HG02759 (cell line): ENCODE results near the gene PGPEP1.
"Not testable (repeated sequence)": the region's sequence is repeated elsewhere in the genome, so short reads cannot be mapped to it uniquely, and the experiment has no call there.

Experiments
- ATAC-seq: cut with Tn5 transposase; IDR thresholded peaks from one replicate; pipeline ENCODE4 v1.9.1; 2021; ENCODE audit warnings: mild to moderate bottlenecking, moderate library complexity; ENCODE audit not compliant: unreplicated experiment

Gene PGPEP1

DNA sequence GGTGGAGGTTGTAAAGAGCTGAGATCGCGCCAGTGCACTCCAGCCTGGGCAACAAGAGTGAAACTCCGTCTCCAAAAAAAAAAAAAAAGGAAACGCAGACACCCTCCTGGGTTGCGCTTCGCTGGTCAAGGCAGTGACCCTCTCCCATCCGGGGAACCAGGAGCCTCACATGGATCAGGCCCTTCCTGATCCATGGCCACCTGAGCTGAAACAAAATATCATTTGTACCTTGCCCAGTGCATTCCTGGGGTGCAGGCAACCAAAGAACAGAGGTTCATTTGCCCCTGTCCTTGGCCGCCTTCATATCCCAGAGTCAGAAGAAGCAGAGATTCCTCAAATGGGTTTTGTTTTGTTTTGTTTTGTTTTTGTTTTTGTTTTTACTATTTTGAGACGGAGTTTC, 9.5 kb upstream of the PGPEP1 start:
- ATAC-seq: no peak

DNA sequence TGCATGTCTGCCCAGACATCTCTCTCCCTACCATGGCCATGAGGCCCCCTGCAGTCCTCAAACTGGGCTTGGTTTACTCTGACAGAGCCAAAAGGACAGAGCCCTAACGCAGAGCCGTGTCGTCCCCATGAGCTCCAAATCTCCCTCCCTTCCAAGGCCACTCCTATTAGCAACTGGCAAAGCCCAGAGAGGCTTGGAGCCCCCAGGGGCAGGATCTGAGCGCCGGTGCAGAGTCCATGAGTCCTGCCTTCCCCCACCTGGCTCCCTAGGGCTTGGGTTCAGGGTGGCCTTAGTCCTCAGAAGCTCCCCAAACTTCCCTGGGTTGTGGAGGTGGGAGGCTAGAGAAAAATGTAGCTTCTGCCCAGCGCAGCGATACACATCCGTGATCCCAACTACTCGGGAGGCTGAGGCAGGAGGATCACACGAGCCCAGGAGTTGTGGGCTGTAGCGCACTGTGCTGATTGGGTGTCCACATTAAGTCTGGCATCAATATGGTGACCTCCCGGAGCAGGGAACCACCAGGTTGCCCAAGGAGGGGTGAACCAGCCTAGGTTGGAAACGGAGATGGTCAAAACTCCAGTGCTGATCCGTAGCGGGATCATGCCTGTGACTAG, 7.4 kb upstream of the PGPEP1 start:
- ATAC-seq: no peak

DNA sequence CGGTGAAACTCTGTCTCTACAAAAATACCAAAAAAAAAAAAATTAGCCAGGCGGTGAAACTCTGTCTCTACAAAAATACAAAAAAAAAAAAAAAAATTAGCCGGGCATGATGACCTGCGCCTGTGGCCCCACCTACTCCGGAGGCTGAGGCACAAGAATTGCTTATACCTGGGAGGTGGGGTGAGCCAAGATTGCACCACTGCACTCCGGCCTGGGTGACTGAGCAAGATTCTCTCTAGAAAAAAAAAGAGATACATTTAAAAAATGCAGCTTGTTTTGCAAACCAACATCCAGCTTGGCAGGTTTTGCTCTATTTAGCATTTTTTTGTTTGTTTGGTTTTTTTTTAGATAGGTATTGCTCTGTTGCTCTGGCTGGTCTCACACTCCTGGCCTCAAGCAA, 6.7 kb upstream of the PGPEP1 start:
- no peak for ATAC-seq

DNA sequence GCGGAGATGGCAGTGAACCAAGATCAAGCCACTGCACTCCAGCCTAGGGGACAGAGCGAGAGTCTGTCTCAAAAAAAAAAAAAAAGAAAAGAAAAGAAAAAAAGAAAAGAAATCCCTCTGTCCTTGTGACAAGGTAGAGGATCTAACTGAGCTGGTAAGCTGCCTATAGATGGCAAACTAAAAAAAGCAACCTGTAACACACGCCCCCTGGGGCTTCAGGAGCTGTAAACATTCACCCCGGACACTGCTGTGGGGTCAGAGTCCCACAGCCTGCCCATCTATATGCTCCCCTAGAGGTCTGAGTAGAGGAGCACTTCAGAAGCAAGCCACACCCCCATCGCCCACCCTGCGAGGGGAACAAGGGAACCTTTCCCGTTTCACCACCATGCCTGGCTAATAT, 4.3 kb upstream of the PGPEP1 start:
- no peak for ATAC-seq

DNA sequence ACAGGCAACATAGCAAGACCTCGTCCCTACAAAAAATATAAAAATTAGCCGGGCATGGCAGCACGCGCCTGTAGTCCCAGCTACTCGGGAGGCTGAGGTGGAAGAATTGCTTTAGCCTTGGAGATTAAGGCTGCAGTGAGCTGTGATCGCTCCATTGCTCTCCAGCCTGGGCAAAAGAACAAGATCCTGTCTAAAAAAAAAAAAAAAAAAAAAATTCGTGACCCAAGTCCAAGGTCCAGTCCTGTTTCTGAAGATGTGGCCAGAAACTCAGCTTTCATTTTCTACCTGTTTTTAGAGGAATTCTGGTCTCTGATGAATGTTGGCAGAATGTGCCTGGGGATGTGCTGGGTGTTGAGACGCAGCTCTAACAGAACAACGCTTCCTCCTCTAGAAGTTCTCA, 1.9 kb upstream of the PGPEP1 start:
- no peak for ATAC-seq

DNA sequence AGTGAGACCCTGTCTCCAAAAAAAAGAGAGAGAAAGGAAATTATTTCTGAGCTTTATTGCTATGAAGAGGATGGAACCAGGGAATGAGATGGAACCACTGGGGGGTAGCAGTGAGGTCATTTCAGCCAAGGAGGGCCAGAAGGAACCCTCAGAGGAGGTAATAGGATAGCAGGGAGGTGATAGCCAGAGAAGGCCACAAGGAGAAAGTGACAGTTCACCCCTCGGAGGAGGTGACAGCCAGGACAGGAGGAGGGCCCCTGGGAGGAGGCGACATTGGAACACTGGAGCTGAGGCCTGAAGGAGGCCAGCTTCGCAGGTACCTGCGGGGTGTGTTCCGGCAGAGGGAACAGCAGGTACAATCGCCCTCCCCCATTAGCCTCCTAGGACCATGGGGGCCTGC, 675 bp upstream of the PGPEP1 start:
- ATAC-seq: no peak

DNA sequence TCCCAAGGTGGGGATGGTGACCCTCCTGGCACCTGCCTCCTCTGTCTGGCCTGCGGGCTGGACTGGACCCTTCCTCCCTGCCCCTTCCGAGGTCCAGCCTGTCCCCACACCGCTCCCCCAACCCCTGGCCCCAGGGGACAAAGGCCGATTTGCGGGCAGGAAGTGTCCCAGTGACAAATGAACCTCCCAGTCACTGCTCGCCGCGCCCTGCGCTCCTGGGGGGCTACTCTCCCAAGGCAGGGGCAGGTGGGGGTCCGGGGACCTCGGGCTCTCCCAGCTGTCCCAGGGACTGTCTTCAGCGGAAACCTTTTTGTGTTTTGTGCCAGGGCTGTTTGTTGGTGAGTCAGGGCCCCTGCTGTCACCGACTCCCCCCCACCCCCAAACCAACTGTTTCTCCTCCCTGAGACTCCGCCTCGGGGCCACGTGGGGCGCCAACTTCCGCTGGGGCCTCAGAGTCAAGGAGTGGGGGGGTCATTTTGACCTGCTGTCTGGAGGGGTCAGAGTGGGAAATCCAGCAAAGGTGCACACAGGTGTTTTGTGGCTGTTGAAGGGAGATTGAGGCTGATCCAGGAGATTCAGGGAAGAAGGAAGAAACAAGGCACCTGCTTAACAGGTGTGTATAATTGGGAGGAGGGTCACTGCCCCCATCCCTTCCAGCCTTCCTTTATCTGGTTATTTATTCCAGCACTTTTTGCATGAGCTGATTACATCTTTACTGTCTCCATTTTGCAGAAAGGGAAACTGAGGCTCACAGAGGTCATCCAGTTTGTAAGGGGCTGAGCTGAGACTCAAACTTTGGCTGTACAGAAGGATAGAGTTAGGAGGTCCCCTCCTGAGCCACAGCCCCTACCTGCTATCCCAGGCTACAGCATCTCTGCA, 831 bp downstream of the PGPEP1 start:
- peak; percentile 64 for ATAC-seq

DNA sequence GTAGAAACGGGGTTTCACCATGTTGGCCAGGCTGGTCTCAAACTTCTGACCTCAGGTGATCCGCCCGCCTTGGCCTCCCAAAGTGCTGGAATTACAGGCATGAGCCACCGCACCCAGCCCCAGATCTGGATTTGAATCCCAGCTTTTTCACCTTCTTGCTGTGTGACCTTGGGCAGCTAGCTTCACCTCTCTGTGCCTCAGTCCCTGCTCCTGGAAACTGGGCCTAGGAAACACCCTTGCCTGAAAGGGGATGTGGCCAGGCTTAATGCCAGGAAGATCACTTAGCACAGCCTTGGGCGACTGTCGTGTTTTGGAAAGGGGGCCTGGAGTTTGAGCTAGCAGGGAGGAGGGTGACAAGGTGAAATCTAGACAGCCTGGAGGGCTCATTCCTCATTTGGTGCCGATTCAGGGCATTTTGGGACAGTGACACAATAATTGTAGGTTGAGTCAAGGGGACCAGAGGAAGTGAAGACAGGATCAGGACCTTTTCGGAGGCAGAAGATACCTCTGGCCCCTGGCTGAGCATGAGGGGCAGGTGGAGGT, 1.8 kb downstream of the PGPEP1 start:
- no peak for ATAC-seq

DNA sequence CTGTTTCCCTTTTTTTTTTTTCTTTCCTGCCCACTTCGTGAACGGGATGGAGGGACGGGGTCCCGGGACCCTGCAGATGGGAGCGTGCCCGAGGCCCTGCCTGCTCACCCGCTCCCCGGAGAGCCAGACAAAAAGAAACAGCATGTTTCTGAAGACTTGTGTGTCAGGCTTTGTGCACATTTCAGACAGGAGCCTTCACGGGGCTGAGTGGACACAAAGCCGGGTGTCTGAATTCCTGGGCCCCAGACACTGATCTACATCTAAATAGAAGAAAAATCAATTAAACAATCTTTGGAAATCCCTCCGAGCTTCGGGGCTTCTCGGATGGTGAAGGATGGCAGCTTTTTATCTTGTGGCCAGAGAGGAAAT, 4.2 kb downstream of the PGPEP1 start:
- ATAC-seq: no peak

DNA sequence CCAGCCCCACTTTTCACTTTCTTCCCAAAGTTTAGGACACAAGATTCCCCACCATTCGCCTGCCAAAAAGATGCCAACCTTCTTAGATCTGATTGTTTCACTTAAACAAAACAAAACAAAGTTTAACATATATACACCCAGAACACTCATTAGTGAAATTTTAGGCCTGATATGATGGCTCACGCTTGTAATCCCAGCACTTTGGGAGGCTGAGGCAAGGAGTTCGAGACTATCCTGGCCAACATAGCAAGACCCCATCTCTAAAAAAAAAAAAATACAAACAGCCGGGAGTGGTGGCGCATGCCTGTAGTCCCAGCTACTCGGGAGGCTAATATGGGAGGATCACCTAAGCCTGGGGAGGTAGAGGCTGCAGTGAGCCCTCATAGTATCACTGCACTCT, 4.9 kb downstream of the PGPEP1 start:
- ATAC-seq: no peak

DNA sequence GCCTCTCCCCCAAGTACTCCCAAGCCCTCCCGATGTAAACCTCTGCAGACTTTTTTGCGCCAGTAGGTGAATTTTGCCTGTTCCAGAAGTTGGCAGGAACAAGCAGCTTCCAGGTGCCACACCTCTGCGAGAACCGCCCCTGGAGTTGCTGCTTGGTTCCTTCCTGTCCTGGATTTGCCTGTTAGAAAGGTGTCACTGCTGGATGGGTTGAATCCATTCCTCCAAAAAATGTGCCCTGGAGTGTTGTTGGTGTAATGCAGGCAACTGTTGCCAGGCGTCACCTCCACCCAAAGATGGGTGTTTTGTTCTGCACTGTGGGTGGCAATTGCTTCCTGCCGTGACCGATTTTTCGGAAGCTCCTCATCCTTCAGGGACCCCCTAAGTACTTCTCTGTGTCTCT, 5.7 kb downstream of the PGPEP1 start:
- ATAC-seq: no peak

DNA sequence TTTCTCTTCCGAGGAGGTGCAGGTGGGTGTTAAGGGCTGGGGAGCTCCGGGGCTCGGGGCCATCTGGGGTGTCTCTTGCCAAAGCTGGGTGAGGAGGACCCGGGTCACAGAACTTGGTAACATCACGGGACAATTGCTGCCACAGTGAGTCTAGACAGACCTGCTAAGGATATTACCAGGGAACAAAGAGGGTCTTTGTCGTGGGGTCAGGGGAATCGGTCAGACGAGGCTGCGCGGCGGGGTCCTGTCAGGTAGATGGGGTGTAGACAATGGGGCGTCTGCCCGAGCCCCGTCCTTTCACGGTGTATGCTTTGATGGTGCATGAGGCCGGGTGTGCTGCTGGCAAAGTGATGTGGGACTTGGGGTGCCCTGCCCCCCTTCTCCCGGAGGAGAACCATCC, 7.8 kb downstream of the PGPEP1 start:
- no peak for ATAC-seq

DNA sequence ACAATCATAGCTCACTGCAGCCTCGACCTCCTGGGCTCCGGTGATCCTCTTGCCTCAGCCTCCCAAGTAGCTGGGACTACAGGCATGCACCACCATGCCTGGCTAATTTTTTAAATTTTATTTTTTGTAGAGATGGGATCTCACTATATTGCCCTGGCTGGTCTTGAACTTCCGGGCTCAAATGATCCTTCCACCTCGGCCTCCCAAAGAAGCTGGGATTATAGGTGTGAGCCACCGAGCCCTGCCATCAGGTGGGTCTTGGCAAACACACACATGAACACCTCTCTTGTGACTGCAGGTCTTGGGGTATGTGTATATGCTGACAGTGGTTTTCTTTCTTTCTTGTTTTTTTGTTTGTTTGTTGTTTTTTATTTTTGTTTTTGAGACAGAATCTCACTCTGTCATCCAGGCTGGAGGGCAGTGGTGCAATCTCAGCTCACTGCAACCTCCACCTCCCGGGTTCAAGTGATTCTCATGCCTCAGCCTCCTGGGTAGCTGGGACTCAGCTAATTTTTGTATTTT, 8.5 kb downstream of the PGPEP1 start:
- ATAC-seq: not testable (repeated sequence)

DNA sequence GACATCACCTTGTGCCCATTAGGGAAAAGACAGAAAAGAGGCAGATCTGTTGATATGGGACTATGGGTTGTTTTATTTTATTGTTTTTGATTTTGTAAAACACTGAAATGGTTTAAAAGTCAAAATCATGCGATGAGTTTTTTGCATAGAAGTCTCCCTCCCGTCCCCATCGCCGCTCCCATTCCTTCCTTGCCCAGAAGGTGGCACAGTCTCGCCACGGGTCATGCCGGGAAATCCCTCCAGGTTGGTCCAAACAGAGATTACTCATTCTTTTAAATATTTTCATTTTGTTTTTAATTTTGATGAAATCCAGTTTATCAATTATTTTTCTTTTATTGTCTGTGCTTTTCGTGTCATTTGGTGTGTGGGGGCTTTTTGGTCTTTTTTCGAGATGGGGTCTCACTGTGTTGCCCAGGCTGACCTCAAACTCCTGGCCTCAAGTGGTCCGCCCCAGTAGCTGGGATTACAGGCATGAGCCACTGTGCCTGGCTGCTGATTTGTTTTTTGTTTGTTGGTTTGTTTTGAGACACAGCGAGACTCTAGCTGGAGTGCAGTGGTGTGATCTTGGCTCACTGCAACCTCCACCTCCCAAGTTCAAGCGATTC, 9.2 kb downstream of the PGPEP1 start:
- no peak for ATAC-seq

DNA sequence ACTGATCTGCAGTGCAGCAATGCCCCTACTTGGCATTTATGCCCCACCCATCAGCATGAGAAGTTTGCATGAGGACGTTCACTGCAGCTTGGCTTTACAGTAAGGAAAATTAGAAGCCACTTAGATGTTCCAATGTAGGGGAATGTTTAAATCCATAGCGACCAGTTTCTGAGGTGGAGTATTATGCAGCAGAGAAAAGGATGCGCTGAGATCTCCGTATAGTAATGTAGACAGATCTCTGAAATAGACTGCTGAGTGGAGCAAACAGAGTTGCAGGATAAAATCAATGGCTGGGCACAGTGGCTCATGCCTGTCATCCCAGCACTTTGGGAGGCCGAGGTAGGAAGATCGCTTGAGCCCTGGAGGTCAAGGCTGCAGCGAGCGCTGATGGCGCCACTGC, 10.1 kb downstream of the PGPEP1 start:
- no peak for ATAC-seq

DNA sequence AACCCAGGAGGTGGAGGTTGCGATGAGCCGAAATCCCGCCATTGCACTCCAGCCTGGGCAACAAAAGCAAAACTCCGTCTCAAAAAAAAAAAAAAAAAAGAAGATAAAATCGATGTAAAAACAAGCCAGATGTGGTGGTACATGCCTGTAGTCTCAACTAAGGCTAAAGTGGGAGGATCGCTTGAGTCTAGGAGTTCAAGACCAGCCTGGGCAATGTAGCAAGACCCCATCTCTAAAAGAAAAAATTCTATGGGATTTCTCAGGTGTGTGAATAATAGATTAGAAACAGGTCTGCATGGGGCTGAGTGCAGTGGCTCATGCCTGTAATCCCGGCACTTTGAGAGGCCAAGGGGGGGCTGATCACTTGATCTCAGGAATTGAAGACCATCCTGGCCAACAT, 11.1 kb downstream of the PGPEP1 start:
- ATAC-seq: no peak

DNA sequence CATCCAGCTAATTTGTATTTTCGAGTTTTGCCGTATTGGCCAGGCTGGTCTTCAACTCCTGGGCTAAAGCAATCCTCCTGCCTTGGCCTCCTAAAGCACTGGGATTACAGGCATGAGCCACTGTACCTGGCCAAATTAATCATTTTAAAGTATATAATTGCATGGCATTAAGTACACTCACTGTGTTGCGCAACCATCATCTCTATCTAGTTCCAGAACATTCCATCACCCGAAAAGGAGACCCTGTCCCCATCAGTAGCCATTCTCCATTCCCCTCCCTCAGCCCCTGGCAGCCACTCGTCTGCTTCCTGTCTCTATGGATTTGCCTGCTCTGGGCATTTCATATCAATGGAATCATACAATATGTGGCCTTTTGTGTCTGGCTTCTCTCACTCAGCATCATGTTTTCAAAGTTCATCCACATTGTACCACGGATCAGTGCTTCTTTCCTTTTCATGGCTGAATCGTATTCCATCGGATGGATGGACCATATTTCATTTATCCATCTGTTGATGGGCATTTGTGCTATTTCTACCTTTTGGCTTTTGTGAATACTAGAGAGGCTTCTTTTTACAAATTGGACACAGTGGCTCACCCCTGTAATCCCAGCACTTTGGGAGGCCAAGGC, 13.1 kb downstream of the PGPEP1 start:
- ATAC-seq: no peak

DNA sequence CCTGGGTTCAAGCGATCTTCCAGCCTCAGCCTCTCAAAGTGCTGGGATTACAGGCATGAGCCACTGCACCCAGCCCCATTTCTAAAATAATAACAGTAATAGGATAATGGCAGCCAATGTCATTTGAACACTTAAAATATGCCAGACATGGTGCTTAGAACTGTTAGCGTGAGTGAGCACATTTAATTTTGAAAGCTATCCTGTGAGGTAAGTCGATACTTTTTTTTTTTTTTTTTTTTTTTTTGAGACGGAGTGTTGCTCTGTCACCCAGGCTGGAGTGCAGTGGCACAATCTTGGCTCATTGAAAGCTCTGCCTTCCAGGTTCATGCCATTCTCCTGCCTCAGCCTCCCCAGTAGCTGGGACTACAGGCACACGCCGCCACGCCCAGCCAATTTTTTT, 14.3 kb downstream of the PGPEP1 start:
- ATAC-seq: not testable (repeated sequence)

DNA sequence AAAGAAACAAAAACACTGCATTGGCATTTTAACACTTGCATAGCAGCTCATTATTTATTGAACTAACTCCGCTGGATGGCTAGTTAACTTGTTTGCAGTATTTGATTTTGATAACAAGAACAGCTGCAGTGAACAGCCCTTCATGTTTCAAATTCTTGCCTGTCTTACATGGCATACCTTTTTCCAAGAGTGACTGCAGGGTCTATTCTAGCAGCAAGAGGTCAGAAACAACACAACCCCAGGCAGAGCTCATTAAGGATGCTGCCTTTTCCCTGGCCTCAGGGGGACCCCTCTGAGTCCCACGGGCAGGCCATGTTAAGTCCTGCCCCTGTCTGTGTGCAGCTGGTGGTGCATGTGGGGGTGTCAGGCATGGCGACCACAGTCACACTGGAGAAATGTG, 16.6 kb downstream of the PGPEP1 start:
- ATAC-seq: no peak

DNA sequence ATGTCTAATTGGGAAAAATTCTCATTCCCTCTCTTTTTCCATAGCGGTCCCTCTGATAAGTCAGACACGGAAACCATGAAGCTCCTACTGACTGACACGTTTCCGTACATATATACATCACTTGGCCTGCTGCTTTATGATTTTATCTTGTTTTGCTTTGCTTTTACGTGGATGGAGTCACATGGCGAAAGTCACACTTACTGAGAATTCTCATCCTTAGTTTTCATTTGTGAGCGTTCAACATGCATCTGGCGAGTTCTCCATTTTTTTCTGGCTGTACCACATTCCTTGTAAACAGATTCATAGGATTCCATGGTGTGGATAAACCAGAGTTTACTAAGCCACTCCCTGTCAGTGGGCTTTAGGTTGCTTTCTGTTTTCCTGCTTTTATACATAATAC, 21.2 kb downstream of the PGPEP1 start:
- no peak for ATAC-seq

DNA sequence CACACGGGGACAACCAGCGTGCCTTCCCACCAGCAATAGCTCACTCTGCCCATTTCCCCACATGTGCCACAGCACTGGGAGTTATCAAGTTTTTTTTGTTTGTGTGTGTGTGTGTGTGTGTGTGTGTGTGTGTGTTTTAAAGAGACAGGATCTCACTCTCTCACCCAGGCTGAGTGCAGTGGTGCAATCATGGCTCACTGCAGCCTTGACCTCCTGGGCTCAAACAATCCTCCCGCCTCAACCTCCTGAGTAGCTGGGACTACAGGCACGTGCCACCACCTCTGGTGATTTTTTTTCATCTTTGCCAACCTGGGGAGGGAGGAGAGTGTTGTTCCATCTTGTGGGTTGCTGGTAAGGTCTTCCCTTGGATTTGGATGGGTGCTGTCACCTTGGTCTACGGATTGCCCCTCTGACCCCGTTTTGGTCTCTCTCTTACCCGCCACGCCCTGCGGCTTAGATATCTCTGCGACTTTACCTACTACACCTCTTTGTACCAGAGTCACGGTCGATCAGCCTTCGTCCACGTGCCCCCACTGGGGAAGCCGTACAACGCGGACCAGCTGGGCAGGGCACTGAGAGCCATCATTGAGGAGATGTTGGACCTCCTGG, 22.6 kb downstream of the PGPEP1 start:
- ATAC-seq: no peak
